ENCODE results near the gene TAAR1. TPM values are rescaled to one million over a fixed set of nuclear protein-coding genes. Genes with fewer than 3 reads are reported as not detected.

The TAAR1 gene
- total and polyA plus RNA-seq, 2 donors (not counting 3 experiments of a cell fraction or from before 2014, with no cell fraction given) = not detected

DNA sequence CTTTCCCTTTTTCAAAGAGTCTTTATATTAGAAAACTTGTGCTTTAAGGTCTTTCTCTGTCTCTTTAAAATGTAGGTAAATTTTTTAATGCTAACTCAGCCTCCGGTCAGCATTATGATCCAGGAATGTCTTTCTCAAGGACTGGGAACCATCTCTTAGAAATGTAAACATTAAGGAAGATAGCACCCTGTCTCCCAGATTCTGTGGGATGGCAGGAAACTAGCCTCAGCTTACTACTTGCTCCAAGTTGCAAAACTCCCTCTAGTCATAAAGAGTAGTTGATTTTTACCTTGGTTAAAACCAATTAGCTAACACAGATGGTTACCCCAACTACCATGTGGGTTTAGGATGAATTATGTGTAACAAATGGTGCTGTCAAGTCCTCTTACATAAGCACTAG, 4.7 kb upstream of the TAAR1 start:
- TF ChIP-seq POLR2A (IDR thresholded peaks at IDR 0.05; ENCODE audit: low read depth, low read length) (no peak), MYC (IDR thresholded peaks at IDR 0.05; ENCODE audit: low read depth, low read length) (no peak), GATA2 (IDR thresholded peaks at IDR 0.05; ENCODE audit: insufficient read depth, insufficient read length, low read depth, low read length) (no peak), JUN (IDR thresholded peaks at IDR 0.05; ENCODE audit: borderline replicate concordance, insufficient read depth, insufficient read length, low read depth) (no peak), MAX (IDR thresholded peaks at IDR 0.05; ENCODE audit: insufficient read depth, insufficient read length) (no peak), EZH2 (IDR thresholded peaks at IDR 0.05; ENCODE audit: borderline replicate concordance, low read depth, low read length, severe bottlenecking) (no peak)
- TF ChIP-seq, protein P1, sequence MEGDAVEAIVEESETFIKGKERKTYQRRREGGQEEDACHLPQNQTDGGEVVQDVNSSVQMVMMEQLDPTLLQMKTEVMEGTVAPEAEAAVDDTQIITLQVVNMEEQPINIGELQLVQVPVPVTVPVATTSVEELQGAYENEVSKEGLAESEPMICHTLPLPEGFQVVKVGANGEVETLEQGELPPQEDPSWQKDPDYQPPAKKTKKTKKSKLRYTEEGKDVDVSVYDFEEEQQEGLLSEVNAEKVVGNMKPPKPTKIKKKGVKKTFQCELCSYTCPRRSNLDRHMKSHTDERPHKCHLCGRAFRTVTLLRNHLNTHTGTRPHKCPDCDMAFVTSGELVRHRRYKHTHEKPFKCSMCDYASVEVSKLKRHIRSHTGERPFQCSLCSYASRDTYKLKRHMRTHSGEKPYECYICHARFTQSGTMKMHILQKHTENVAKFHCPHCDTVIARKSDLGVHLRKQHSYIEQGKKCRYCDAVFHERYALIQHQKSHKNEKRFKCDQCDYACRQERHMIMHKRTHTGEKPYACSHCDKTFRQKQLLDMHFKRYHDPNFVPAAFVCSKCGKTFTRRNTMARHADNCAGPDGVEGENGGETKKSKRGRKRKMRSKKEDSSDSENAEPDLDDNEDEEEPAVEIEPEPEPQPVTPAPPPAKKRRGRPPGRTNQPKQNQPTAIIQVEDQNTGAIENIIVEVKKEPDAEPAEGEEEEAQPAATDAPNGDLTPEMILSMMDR (IDR thresholded peaks at IDR 0.05; ENCODE audit: extremely low read depth in 1 of 2, insufficient read depth in 1 of 2, low read depth in 1 of 2, low read length in 2 of 2) = no peak
- Histone ChIP-seq H3K9ac (replicated peaks; ENCODE audit: extremely low read depth, insufficient read depth, low read length) (no peak overlapping the region), H3K27ac (ENCODE audit: insufficient read depth, low read depth, low read length) (no peak overlapping the region), H2AFZ (ENCODE audit: low read depth, low read length) (no peak overlapping the region), H4K20me1 (replicated peaks; ENCODE audit: control insufficient read depth, extremely low read depth, insufficient read depth, low read length) (no peaks in the 10 kb centered on the region), H3K4me1 (ENCODE audit: control insufficient read depth, extremely low read depth, insufficient read depth, low read length) (no peaks in the 10 kb centered on the region), H3K79me2 (ENCODE audit: control insufficient read depth, insufficient read depth, low read length) (no peaks in the 10 kb centered on the region), H3K9me3 (replicated peaks; ENCODE audit: control insufficient read depth, insufficient read depth, low read length) (no peaks in the 10 kb centered on the region), H3K4me2 (ENCODE audit: insufficient read depth, low read length) (no peak overlapping the region), H3K36me3 (ENCODE audit: control insufficient read depth in 2 of 2, extremely low read depth in 1 of 2, insufficient read depth in 2 of 2, low read length in 2 of 2) (no peaks in the 10 kb centered on the region), H3K27me3 (ENCODE audit: control insufficient read depth in 2 of 2, insufficient read depth in 2 of 2, low read length in 2 of 2) (peaks cover 0 to 2% of the 10 kb centered on the region in 2 experiments), H3K9me1 (replicated peaks; ENCODE audit: control insufficient read depth, extremely low read depth, insufficient read depth, low read length) (no peaks in the 10 kb centered on the region), H3K4me3 (replicated peaks in 1 of 3; ENCODE audit: insufficient read depth in 1 of 3, low read depth in 1 of 3, low read length in 3 of 3) (no peak overlapping the region)
- ChIA-PET POLR2A (no interaction called here), CTCF (no interaction called here)
- FAIRE-seq (no peak), DNase-seq (ENCODE audit: low read depth, low spot score) (no peak)
- intact Hi-C loops (cut with micrococcal nuclease) = no loop called here
- dilution Hi-C loops (cut with MboI; ENCODE audit: extremely low pct_ligation_motif_present, low sequenced_read_pairs) = no loop called here
- BruUV-seq (replicated peaks) = no TSS peak
